Panc1 (cell line): ENCODE results near the gene COL3A1. TPM values are rescaled to one million over a fixed set of nuclear protein-coding genes. Genes with fewer than 3 reads are reported as not detected.

Source experiments
- ATAC-seq: fragments of 200-7000 bp; cut with Tn5 transposase; 2 replicates; pipeline ENCODE4 v1.9.1; 2020; ENCODE audit warnings: mild to moderate bottlenecking, moderate library complexity
- BruUV-seq: library from RNA; stranded (reverse); fragments of 400-500 nt; replicated peaks from 2 replicates; lab custom pipeline; 2021; lab: Mats Ljungman, UMichigan
- CTCF ChIA-PET: fragments of 300-600 bp; sonication (Branson Sonifier 250); formaldehyde crosslinking; loops from one replicate; lab custom pipeline; 2022; ENCODE audit warnings: antibody characterized with exemption; lab: Charles Lee
- POLR2A ChIA-PET: fragments of 300-600 bp; sonication (Branson Sonifier 250); formaldehyde crosslinking; loops from one replicate; lab custom pipeline; 2022; ENCODE audit warnings: antibody characterized with exemption; lab: Charles Lee
- DNase-seq: peaks from one replicate; pipeline ENCODE4 v3.0.0-alpha.2; 2010; ENCODE audit warnings: low read depth, low spot score
- H3K27ac ChIP-seq: 2 replicates; pipeline ENCODE4 v1.5.1; 2011; ENCODE audit warnings: mild to moderate bottlenecking, low read length, inconsistent platforms
- H3K27me3 ChIP-seq: fragments of 200-500 bp; sonication (Bioruptor generic); 2 replicates; pipeline ENCODE4 v1.6.0; 2014; ENCODE audit warnings: low read length, inconsistent platforms; ENCODE audit not compliant: control insufficient read depth, insufficient read depth
- H3K36me3 ChIP-seq: fragments of 200-500 bp; sonication (Bioruptor generic); 2 replicates; pipeline ENCODE4 v1.5.1; 2014; ENCODE audit warnings: inconsistent platforms, mild to moderate bottlenecking, low read length, moderate library complexity; ENCODE audit not compliant: control insufficient read depth, insufficient read depth
- H3K4me1 ChIP-seq: 2 replicates; pipeline ENCODE4 v1.5.1; 2011; ENCODE audit warnings: inconsistent platforms, mild to moderate bottlenecking, low read length, moderate library complexity; ENCODE audit not compliant: control insufficient read depth, insufficient read depth
- H3K4me3 ChIP-seq, 2 experiments: 2 replicates each; pipeline ENCODE4 v1.5.1; 2011 to 2012; ENCODE audit warnings: low read depth in 2 of 2, low read length in 2 of 2, mild to moderate bottlenecking in 2 of 2, inconsistent platforms in 1 of 2, moderate library complexity in 1 of 2
- H3K9me3 ChIP-seq: fragments of 200-500 bp; sonication (Bioruptor generic); 2 replicates; pipeline ENCODE4 v1.5.1; 2014; ENCODE audit warnings: low read depth, mild to moderate bottlenecking, inconsistent platforms, low read length, moderate library complexity; ENCODE audit not compliant: control insufficient read depth, insufficient read depth
- CTCF ChIP-seq: fragments of 450-650 bp; IDR thresholded peaks from 2 replicates; pipeline ENCODE4 v1.5.1; 2017; ENCODE audit warnings: mild to moderate bottlenecking
- POLR2AphosphoS5 ChIP-seq: IDR thresholded peaks from 2 replicates; pipeline ENCODE4 v1.6.1; 2012; ENCODE audit warnings: mild to moderate bottlenecking, low read depth, low read length, moderate library complexity
- REST ChIP-seq, 2 experiments: IDR thresholded peaks; 2 replicates each; pipeline ENCODE4 v1.6.1; 2011 to 2012; ENCODE audit warnings: low read depth in 2 of 2, control low read depth in 1 of 2, low read length in 1 of 2, mild to moderate bottlenecking in 1 of 2, moderate library complexity in 1 of 2; ENCODE audit not compliant: insufficient read depth in 1 of 2
- SIN3A ChIP-seq: IDR thresholded peaks from 2 replicates; pipeline ENCODE4 v1.6.1; 2012; ENCODE audit warnings: low read depth, mild to moderate bottlenecking, low read length, moderate library complexity, borderline replicate concordance; ENCODE audit not compliant: insufficient read depth
- TCF7L2 ChIP-seq: IDR thresholded peaks from 2 replicates; pipeline ENCODE4 v1.6.1; 2011; ENCODE audit warnings: mild to moderate bottlenecking, low read depth, low read length, inconsistent platforms
- in situ Hi-C: cut with HindIII; loops from 2 replicates; pipeline ENCODE4 v1.10.0; 2016; ENCODE audit warnings: low sequenced_read_pairs, low pct_unique_long_range_greater_than_20kb
- intact Hi-C: fragments of 100-400 bp; cut with micrococcal nuclease; formaldehyde crosslinking; loops from one replicate; pipeline ENCODE4 v1.10.0; 2022; ENCODE audit not compliant: unreplicated experiment
- total RNA-seq: library from RNA; stranded (reverse); gene quantifications from one replicate; pipeline ENCODE4 v1.2.1, GENCODE V29; 2021; ENCODE audit not compliant: unreplicated experiment

Gene COL3A1
- total RNA-seq, 1 experiment from 2014 or later = 6.9 TPM

GRCh38 chr2:189047171-189047888 lies 73.2 kb downstream of the COL3A1 start:
- POLR2A ChIA-PET = no interaction called here
- H3K27ac ChIP-seq = no peak overlapping the region
- H3K27me3 ChIP-seq = no peaks in the 10 kb centered on the region
- TF ChIP-seq TCF7L2 (no peak), POLR2AphosphoS5 (no peak), SIN3A (no peak), CTCF (no peak), REST (IDR thresholded peaks at IDR 0.05; ENCODE audit: insufficient read depth in 1 of 2, low read depth in 2 of 2, low read length in 1 of 2) (no peak)
- in situ Hi-C loops = no loop called here
- H3K4me3 ChIP-seq = no peak overlapping the region
- ATAC-seq (no peak), DNase-seq (no peak)
- peaks cover 44% of the 10 kb centered on the region for H3K36me3 ChIP-seq
- H3K4me1 ChIP-seq = no peaks in the 10 kb centered on the region
- no peaks in the 10 kb centered on the region for H3K9me3 ChIP-seq
- no TSS peak for BruUV-seq
- CTCF ChIA-PET = interaction anchor here (0.7 kb wide), 1 partner anchor 379 kb away, joined by 3 read pairs; no protein-coding TSS in a partner anchor
- intact Hi-C loops = no loop called here

DNA sequence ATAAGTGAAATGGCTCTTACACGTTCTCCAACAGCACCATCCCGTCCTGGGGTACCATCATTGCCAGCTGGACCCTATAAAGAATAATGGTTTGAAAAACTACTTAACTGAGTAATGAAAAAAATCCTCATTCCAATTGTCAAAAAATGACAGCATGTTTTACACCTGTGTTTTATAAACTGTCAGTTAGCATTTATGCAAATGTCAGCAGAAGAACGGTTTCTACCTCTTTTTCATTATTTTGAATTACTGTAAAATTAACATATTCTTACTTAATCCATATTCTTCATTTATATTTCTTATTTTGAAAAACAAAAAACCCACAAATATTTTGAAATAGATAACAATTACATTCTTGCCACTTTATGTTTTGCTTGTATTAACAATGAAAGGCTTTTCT lies 74.0 kb downstream of the COL3A1 start:
- BruUV-seq = no TSS peak
- in situ Hi-C loops (no loop called here), intact Hi-C loops (no loop called here)
- POLR2A ChIA-PET = no interaction called here
- DNase-seq (no peak), ATAC-seq (no peak)
- H3K36me3 ChIP-seq = peaks cover 48% of the 10 kb centered on the region
- no peaks in the 10 kb centered on the region for H3K9me3 ChIP-seq
- H3K27me3 ChIP-seq = no peaks in the 10 kb centered on the region
- H3K27ac ChIP-seq = no peak overlapping the region
- TF ChIP-seq POLR2AphosphoS5 (no peak), CTCF (no peak), TCF7L2 (no peak), REST (IDR thresholded peaks at IDR 0.05; ENCODE audit: insufficient read depth in 1 of 2, low read depth in 2 of 2, low read length in 1 of 2) (no peak), SIN3A (no peak)
- CTCF ChIA-PET = no interaction called here
- H3K4me1 ChIP-seq = no peaks in the 10 kb centered on the region
- H3K4me3 ChIP-seq = no peak overlapping the region
